Mucosa of descending colon (tissue), 3 donors: ENCODE measurements around the gene OSBPL7. TPM values are rescaled to one million over a fixed set of nuclear protein-coding genes. Genes with fewer than 3 reads are reported as not detected.

ENCODE experiments used
- ATAC-seq: fragments of 200-7000 bp; cut with Tn5 transposase; one replicate; pipeline ENCODE4 v1.9.1; 2020; ENCODE audit warnings: mild to moderate bottlenecking, moderate library complexity
- DNase-seq, 3 donors: peaks; one replicate each; pipeline ENCODE4 v3.0.0-alpha.2; 2020
- H3K36me3 ChIP-seq: fragments of 200-600 bp; one replicate; pipeline ENCODE4 v1.8.0; 2021; ENCODE audit warnings: low read depth, mild to moderate bottlenecking
- H3K4me1 ChIP-seq: fragments of 200-600 bp; one replicate; pipeline ENCODE4 v1.8.0; 2021; ENCODE audit warnings: low read depth, mild to moderate bottlenecking
- H3K4me3 ChIP-seq: fragments of 200-600 bp; one replicate; pipeline ENCODE4 v1.8.0; 2021; ENCODE audit warnings: mild to moderate bottlenecking
- H3K9me3 ChIP-seq: fragments of 200-600 bp; one replicate; pipeline ENCODE4 v1.8.0; 2021; ENCODE audit warnings: mild to moderate bottlenecking
- intact Hi-C, 2 donors: fragments of 100-400 bp; cut with DNase I in 1 of 2; cut with micrococcal nuclease in 1 of 2; formaldehyde crosslinking; loops; one replicate each; pipeline versions ENCODE4 v1.11.0 to v1.11.1; 2022; cut with DNase I, micrococcal nuclease
- total RNA-seq, 3 donors: library from RNA; stranded (reverse); fragmentation: NEBNext Ultra II Directional in 2 of 3; extraction: Animal tissue kit (Norgen Biotek cat#: 25700) in 2 of 3; gene quantifications; one replicate each; pipeline versions ENCODE4 v1.2.1 to v1.2.4, GENCODE V29; 2021 to 2023
- TF ChIP-seq, protein P1 (sequence below): fragments of 200-600 bp; IDR thresholded peaks from one replicate; pipeline ENCODE4 v1.8.0; 2022; ENCODE audit warnings: antibody characterized with exemption, mild to moderate bottlenecking
- donor health status: DM: no; HTN: no; CAD: no; lungs with moderate emphysema.
- donor health status: DM: no; HTN: no; CAD: no.
- donor health status: DM: no; HTN: yes; CAD: no.

Gene OSBPL7
- total RNA-seq, 3 donors from 2014 or later, result 38.2 to 85.5 (median 71.1) TPM

DNA sequence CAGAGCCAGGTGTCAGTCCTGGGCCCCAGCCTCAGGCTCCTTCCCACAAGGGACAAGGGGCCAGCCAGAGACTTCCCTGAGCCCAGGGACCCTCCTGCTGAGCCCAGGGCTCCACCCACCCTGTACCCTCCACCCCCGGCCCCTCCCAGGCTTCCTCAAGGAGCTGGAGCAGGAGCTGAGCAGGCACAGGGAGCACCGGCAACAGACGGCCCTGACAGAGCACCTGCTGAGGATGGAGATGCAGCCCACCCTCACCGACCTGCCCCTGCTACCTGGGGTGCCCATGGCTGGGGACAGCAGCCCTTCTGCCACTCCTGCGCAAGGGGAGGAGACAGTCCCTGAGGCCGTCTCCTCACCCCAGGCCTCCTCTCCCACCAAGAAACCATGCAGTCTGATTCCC lies 15.0 kb upstream of the OSBPL7 start:
- no peak for ATAC-seq
- intact Hi-C loops, result no loop called here
- H3K36me3 ChIP-seq, result no peaks in the 10 kb centered on the region

GRCh38 chr17:47834756-47835155 lies 13.2 kb upstream of the OSBPL7 start:
- peaks cover 17% of the 10 kb centered on the region for H3K4me1 ChIP-seq
- ATAC-seq (no peak), DNase-seq (no peak)
- intact Hi-C loops, result no loop called here
- no peak overlapping the region for H3K4me3 ChIP-seq
- no peaks in the 10 kb centered on the region for H3K36me3 ChIP-seq
- H3K9me3 ChIP-seq, result no peaks in the 10 kb centered on the region
- TF ChIP-seq, protein P1, sequence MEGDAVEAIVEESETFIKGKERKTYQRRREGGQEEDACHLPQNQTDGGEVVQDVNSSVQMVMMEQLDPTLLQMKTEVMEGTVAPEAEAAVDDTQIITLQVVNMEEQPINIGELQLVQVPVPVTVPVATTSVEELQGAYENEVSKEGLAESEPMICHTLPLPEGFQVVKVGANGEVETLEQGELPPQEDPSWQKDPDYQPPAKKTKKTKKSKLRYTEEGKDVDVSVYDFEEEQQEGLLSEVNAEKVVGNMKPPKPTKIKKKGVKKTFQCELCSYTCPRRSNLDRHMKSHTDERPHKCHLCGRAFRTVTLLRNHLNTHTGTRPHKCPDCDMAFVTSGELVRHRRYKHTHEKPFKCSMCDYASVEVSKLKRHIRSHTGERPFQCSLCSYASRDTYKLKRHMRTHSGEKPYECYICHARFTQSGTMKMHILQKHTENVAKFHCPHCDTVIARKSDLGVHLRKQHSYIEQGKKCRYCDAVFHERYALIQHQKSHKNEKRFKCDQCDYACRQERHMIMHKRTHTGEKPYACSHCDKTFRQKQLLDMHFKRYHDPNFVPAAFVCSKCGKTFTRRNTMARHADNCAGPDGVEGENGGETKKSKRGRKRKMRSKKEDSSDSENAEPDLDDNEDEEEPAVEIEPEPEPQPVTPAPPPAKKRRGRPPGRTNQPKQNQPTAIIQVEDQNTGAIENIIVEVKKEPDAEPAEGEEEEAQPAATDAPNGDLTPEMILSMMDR, result no peak

More for the DNA sequence above, 15.0 kb upstream of the OSBPL7 start:
- Histone ChIP-seq H3K9me3 (no peaks in the 10 kb centered on the region), H3K4me1 (peaks cover 17% of the 10 kb centered on the region), H3K4me3 (no peak overlapping the region)
- DNase-seq, result no peak
- TF ChIP-seq, protein P1, result no peak

DNA sequence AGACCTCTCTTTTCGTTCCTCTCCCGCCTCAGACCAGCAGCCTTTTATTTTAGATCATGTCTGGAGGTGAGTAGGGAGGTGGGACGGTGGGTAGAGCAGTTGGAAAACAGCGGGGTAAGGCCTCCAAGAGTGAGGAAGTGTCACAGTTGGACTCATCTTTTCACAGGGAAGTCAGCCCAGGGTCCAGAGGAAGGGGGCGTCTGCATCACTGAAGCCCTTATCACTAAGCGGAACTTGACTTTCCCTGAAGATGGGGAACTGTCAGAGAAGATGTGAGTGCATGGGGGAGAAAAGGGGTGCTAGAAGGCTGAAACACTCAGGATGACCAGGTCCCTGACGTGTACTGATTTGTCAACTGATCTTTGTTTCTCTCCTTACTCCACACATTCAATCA lies 10.3 kb upstream of the OSBPL7 start:
- intact Hi-C loops, result no loop called here
- ATAC-seq (no peak), DNase-seq (peak in 1 of 3 donors; percentile 27)
- H3K4me1 ChIP-seq, result peaks cover 17% of the 10 kb centered on the region
- no peak overlapping the region for H3K4me3 ChIP-seq
- no peaks in the 10 kb centered on the region for H3K9me3 ChIP-seq
- H3K36me3 ChIP-seq, result peaks cover 4% of the 10 kb centered on the region
- TF ChIP-seq, protein P1, result no peak

DNA sequence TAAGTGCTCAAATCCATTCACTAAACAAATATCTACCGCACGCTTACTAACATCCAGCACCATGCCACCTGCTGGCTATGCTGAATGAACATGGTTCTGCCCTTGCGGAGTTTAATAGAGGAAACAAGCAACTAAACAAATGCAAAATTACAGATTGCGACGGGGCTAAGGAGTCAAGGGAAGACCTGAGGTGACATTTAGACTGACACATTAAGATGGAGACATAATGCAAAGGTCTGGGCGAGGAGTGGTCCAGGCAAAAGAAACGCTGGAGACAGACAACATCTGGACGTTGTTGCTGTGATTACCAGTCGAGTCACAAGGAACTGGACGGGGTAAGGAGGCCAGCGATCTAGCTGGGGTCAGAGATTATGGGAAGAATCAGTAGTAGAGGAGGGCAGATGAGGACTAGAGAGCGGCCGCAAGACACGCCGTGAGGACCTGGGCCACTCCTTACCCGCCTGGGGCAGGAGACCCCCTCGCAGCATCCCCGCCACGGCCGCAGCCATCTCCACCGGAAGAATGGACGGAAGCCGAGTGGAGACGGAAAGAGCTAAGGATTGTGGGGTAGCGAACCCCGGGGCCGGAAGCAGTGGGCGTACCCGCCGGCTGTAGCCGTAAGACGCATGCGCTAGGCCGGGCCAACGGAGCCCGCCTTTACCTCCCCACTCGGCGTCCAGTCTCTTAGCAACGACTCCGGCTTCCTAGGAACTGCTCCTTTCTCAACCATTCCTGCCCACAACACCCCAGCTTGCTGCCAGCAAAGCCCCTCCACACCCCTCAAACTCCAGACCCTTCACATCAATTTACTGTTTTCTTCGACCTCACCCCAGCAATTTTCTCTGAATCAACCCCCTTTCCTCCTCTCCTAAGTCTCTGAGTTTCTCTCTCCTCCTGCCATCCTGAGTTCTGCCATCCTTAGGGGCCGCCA lies 9.7 kb upstream of the OSBPL7 start, which contains the start of the genes LRRC46 and MRPL10:
Gene LRRC46, plus strand, starts transcription at position 668 of the 931 bp plus-strand sequence. CDS start 320 bp downstream, outside the sequence.
Gene MRPL10, minus strand, starts transcription at position 539 of the 931 bp plus-strand sequence. Its CDS starts 30 bp downstream, at position 509.
- TF ChIP-seq, protein P1, result no peak

DNA sequence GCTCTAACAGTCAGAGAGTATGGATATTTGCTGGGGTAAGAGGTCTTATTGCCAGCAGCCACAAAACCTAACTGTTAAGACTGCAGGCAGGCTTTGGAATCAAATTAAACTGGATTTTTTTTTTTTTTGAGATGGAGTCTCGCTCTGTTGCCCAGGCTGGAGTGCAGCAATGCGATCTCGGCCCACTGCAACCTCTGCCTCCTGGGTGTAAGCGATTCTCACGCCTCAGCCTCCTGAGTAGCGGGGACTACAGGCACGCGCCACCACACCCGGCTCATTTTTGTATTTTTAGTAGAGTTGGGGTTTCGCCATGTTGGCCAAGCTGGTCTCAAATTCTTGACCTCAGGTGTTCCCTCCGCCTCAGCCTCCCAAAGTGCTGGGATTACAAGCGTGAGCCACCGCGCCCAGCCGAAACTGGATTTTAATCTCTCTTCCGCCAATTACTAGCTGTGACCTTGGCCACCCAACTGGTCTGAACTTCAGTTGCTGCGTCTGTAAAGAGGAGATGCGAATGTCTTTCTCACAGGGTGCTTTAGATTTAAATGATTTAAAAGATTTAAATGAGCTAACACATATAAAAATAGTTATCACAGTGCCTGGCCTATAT lies 8.9 kb upstream of the OSBPL7 start:
- Histone ChIP-seq H3K9me3 (no peaks in the 10 kb centered on the region), H3K36me3 (peaks cover 12% of the 10 kb centered on the region), H3K4me3 (peak overlapping the region; percentile 59), H3K4me1 (peaks cover 17% of the 10 kb centered on the region)
- DNase-seq (peak in 1 of 3 donors; percentile 34), ATAC-seq (peak; percentile 7)
- TF ChIP-seq, protein P1, result no peak
- intact Hi-C loops, result no loop called here

More for the DNA sequence above, 9.7 kb upstream of the OSBPL7 start, which contains the start of the genes LRRC46 and MRPL10:
- Histone ChIP-seq H3K9me3 (no peaks in the 10 kb centered on the region), H3K36me3 (peaks cover 11% of the 10 kb centered on the region), H3K4me1 (peaks cover 17% of the 10 kb centered on the region), H3K4me3 (peak within 1 kb of the TSS; percentile 59)
- peak; percentile 95 to 96 (median 95) for DNase-seq
- intact Hi-C loops, result no loop called here
- peak; percentile 98 for ATAC-seq
